IMR-90 (cell line): ENCODE results near the gene GGT6. TPM values are rescaled to one million over a fixed set of nuclear protein-coding genes. Genes with fewer than 3 reads are reported as not detected.

Experiments used
- ATAC-seq: fragments of 200-7000 bp; cut with Tn5 transposase; 2 replicates; pipeline ENCODE4 v1.9.1; 2020; ENCODE audit warnings: low read depth, mild to moderate bottlenecking, moderate library complexity
- BruUV-seq: library from RNA; stranded (reverse); fragments of 400-500 nt; replicated peaks from 2 replicates; lab custom pipeline; 2021; lab: Mats Ljungman, UMichigan
- CTCF ChIA-PET: fragments of 300-600 bp; formaldehyde crosslinking; extraction: SDS; loops from one replicate; lab custom pipeline; 2021; ENCODE audit warnings: antibody characterized with exemption; lab: Yijun Ruan, JAX
- POLR2A ChIA-PET: fragments of 300-600 bp; sonication (Branson Sonifier 250); formaldehyde crosslinking; loops from one replicate; lab custom pipeline; 2022; ENCODE audit warnings: antibody characterized with exemption; ENCODE audit not compliant: unreplicated experiment; lab: Charles Lee
- DNase-seq: peaks from one replicate; pipeline ENCODE4 v3.0.0; 2013
- H2AFZ ChIP-seq: replicated peaks from 2 replicates; pipeline ENCODE3; 2013; ENCODE audit warnings: low read length, mild to moderate bottlenecking; ENCODE audit not compliant: poor library complexity
- H2AK5ac ChIP-seq: 2 replicates; pipeline ENCODE4 v1.6.1; 2013; ENCODE audit warnings: low read depth, low read length, inconsistent platforms
- H2AK9ac ChIP-seq: replicated peaks from 2 replicates; pipeline ENCODE3; 2013; ENCODE audit warnings: mild to moderate bottlenecking, low read depth, low read length, moderate library complexity; ENCODE audit not compliant: poor library complexity
- H2BK120ac ChIP-seq: 2 replicates; pipeline ENCODE4 v1.6.1; 2013; ENCODE audit warnings: low read depth, low read length, inconsistent platforms
- H2BK15ac ChIP-seq: 3 replicates; pipeline ENCODE4 v1.6.1; 2013; ENCODE audit warnings: low read depth, low read length, inconsistent platforms
- H2BK20ac ChIP-seq: 2 replicates; pipeline ENCODE4 v1.6.1; 2013; ENCODE audit warnings: low read depth, mild to moderate bottlenecking, inconsistent platforms, low read length, moderate library complexity
- H2BK5ac ChIP-seq: 2 replicates; pipeline ENCODE4 v1.6.1; 2013; ENCODE audit warnings: mild to moderate bottlenecking, low read depth, low read length, inconsistent platforms; ENCODE audit not compliant: poor library complexity, severe bottlenecking
- H3K14ac ChIP-seq: replicated peaks from 2 replicates; pipeline ENCODE4 v1.6.1; 2013; ENCODE audit warnings: low read depth, low read length, inconsistent platforms
- H3K18ac ChIP-seq: 2 replicates; pipeline ENCODE4 v1.6.1; 2013; ENCODE audit warnings: low read depth, low read length, control low read depth
- H3K23ac ChIP-seq: 2 replicates; pipeline ENCODE4 v1.6.1; 2013; ENCODE audit warnings: low read depth, low read length, inconsistent platforms
- H3K27ac ChIP-seq: 2 replicates; pipeline ENCODE4 v1.5.1; 2013; ENCODE audit warnings: mild to moderate bottlenecking, control low read depth, low read length; ENCODE audit not compliant: insufficient read depth
- H3K27me3 ChIP-seq: 2 replicates; pipeline ENCODE4 v1.6.1; 2013; ENCODE audit warnings: low read length; ENCODE audit not compliant: control insufficient read depth, insufficient read depth
- H3K36me3 ChIP-seq: 2 replicates; pipeline ENCODE4 v1.6.1; 2013; ENCODE audit warnings: low read length, mixed read lengths; ENCODE audit not compliant: control insufficient read depth, insufficient read depth
- H3K4ac ChIP-seq: 2 replicates; pipeline ENCODE4 v1.6.1; 2013; ENCODE audit warnings: low read depth, low read length, inconsistent platforms
- H3K4me1 ChIP-seq: 2 replicates; pipeline ENCODE4 v1.6.1; 2013; ENCODE audit warnings: low read length, mixed read lengths; ENCODE audit not compliant: control insufficient read depth, insufficient read depth
- H3K4me2 ChIP-seq: 2 replicates; pipeline ENCODE4 v1.6.1; 2013; ENCODE audit warnings: low read depth, mild to moderate bottlenecking, control low read depth, low read length, moderate library complexity
- H3K4me3 ChIP-seq: 2 replicates; pipeline ENCODE4 v1.5.1; 2013; ENCODE audit warnings: low read depth, mild to moderate bottlenecking, control low read depth, low read length, moderate library complexity; ENCODE audit not compliant: insufficient read depth
- H3K56ac ChIP-seq: 2 replicates; pipeline ENCODE4 v1.6.1; 2013; ENCODE audit warnings: low read length, inconsistent platforms; ENCODE audit not compliant: insufficient read depth; ENCODE audit errors: extremely low read depth
- H3K79me1 ChIP-seq, 2 experiments: 2 replicates each; pipeline ENCODE4 v1.6.1; 2013; ENCODE audit warnings: low read length in 2 of 2, inconsistent platforms in 1 of 2, low read depth in 1 of 2
- H3K9ac ChIP-seq: 2 replicates; pipeline ENCODE4 v1.6.1; 2013; ENCODE audit warnings: low read depth, low read length, control low read depth
- H3K9me1 ChIP-seq: 2 replicates; pipeline ENCODE4 v1.6.1; 2013; ENCODE audit warnings: low read length, inconsistent platforms; ENCODE audit not compliant: insufficient read depth
- H3K9me3 ChIP-seq: 2 replicates; pipeline ENCODE4 v1.6.1; 2013; ENCODE audit warnings: low read length; ENCODE audit not compliant: control insufficient read depth, insufficient read depth
- H4K20me1 ChIP-seq: 2 replicates; pipeline ENCODE4 v1.6.1; 2013; ENCODE audit warnings: low read length, inconsistent platforms; ENCODE audit not compliant: insufficient read depth
- H4K5ac ChIP-seq: 2 replicates; pipeline ENCODE4 v1.6.1; 2013; ENCODE audit warnings: mild to moderate bottlenecking, low read depth, low read length, control low read depth
- H4K8ac ChIP-seq, 2 experiments: 2 replicates each; pipeline ENCODE4 v1.6.1; 2013; ENCODE audit warnings: low read depth in 2 of 2, low read length in 2 of 2, control low read depth in 1 of 2, inconsistent platforms in 1 of 2
- H4K91ac ChIP-seq: 2 replicates; pipeline ENCODE4 v1.6.1; 2013; ENCODE audit warnings: low read depth, low read length, inconsistent platforms; ENCODE audit not compliant: insufficient read depth
- BHLHE40 ChIP-seq: fragments of 150-350 bp; IDR thresholded peaks from 2 replicates; pipeline ENCODE4 v1.6.1; 2016; ENCODE audit warnings: mild to moderate bottlenecking, low read depth, low read length
- CEBPB ChIP-seq: IDR thresholded peaks from 2 replicates; pipeline ENCODE4 v1.6.1; 2012; ENCODE audit warnings: low read depth, low read length, improper control_type of control experiment
- CHD1 ChIP-seq: IDR thresholded peaks from 2 replicates; pipeline ENCODE4 v1.6.1; 2012; ENCODE audit warnings: low read depth, low read length, improper control_type of control experiment
- CTCF ChIP-seq: conservative IDR thresholded peaks from 2 replicates; pipeline ENCODE4 v1.5.1; 2012; ENCODE audit warnings: mild to moderate bottlenecking, low read depth, low read length, improper control_type of control experiment
- ELK1 ChIP-seq: fragments of 150-350 bp; IDR thresholded peaks from 2 replicates; pipeline ENCODE4 v1.6.1; 2016; ENCODE audit warnings: low read depth, mild to moderate bottlenecking, low read length, moderate library complexity, borderline replicate concordance
- FOS ChIP-seq: fragments of 150-350 bp; IDR thresholded peaks from 2 replicates; pipeline ENCODE4 v1.6.1; 2016; ENCODE audit warnings: low read depth, low read length
- MAFK ChIP-seq: IDR thresholded peaks from 2 replicates; pipeline ENCODE4 v1.6.1; 2012; ENCODE audit warnings: low read depth, low read length, improper control_type of control experiment
- MAZ ChIP-seq: IDR thresholded peaks from 2 replicates; pipeline ENCODE4 v1.6.1; 2012; ENCODE audit warnings: low read depth, mild to moderate bottlenecking, low read length, improper control_type of control experiment, moderate library complexity, borderline replicate concordance
- MXI1 ChIP-seq: IDR thresholded peaks from 2 replicates; pipeline ENCODE4 v1.6.1; 2012; ENCODE audit warnings: low read depth, mild to moderate bottlenecking, low read length, moderate library complexity, borderline replicate concordance
- NFE2L2 ChIP-seq: fragments of 150-350 bp; IDR thresholded peaks from 2 replicates; pipeline ENCODE4 v1.6.1; 2016; ENCODE audit warnings: low read depth, mild to moderate bottlenecking, low read length
- POLR2A ChIP-seq: IDR thresholded peaks from 2 replicates; pipeline ENCODE4 v1.6.1; 2012; ENCODE audit warnings: mild to moderate bottlenecking, low read depth, low read length
- RFX5 ChIP-seq: IDR thresholded peaks from 2 replicates; pipeline ENCODE4 v1.8.0; 2012; ENCODE audit warnings: low read depth, mild to moderate bottlenecking, low read length, moderate library complexity
- USF2 ChIP-seq: fragments of 150-350 bp; IDR thresholded peaks from 2 replicates; pipeline ENCODE4 v1.6.1; 2017; ENCODE audit warnings: mild to moderate bottlenecking, antibody characterized with exemption, low read length, low read depth
- WGBS, 2 experiments: methylation state at CpG; one replicate each; pipeline versions ENCODE4 v1.1.5 to v1.1.7; 2013; ENCODE audit warnings: missing lambda C conversion rate in 2 of 2; ENCODE audit not compliant: insufficient read length in 1 of 2; ENCODE audit errors: extremely low coverage in 2 of 2; 5-methylcytosine and 5-hydroxymethylcytosine counted together
- dilution Hi-C: fragments of 300-500 bp; cut with HindIII; formaldehyde crosslinking; loops from one replicate; pipeline ENCODE4 v1.14.3; 2018; ENCODE audit warnings: low sequenced_read_pairs; ENCODE audit not compliant: unreplicated experiment
- in situ Hi-C: fragments of 300-500 bp; cut with MboI; formaldehyde crosslinking; loops from 3 replicates; pipeline ENCODE4 v1.14.3; 2019; ENCODE audit warnings: low sequenced_read_pairs, inconsistent platforms, mixed read lengths
- intact Hi-C: fragments of 100-400 bp; cut with micrococcal nuclease; formaldehyde crosslinking; loops from 2 replicates; pipeline ENCODE4 v1.10.0; 2022
- polyA plus RNA-seq, 3 experiments: library from polyadenylated mRNA; depleted of rRNA; stranded (reverse); fragments of >200 nt; gene quantifications; 2 replicates each; pipeline ENCODE4 v1.2.3, GENCODE V29; 2012; ENCODE audit warnings: low replicate concordance in 1 of 3
- total RNA-seq: library from RNA; depleted of rRNA; stranded (reverse); fragments of >200 nt; gene quantifications from 2 replicates; pipeline ENCODE4 v1.2.3, GENCODE V29; 2012

GGT6 gene
- total and polyA plus RNA-seq, 2 of the 4 experiments (the other 2 are of a cell fraction) = not detected

- CTCF ChIA-PET = no interaction called here
- 64% methylated on average over 6 of the region's 11 CpGs; no CpG with 5 or more reads in 1 of the 2 experiments for WGBS, 2 experiments
Measured at GRCh38 chr17:4592240-4593005, 32.0 kb upstream of the GGT6 start.

More at GRCh38 chr17:4592240-4593005, 32.0 kb upstream of the GGT6 start:
- no peak overlapping the region for H3K4ac ChIP-seq
- H2BK5ac ChIP-seq = no peak overlapping the region
- H2BK20ac ChIP-seq = no peak overlapping the region
- ATAC-seq (no peak), DNase-seq (no peak)
- H3K27ac ChIP-seq = no peak overlapping the region
- no peak for TF ChIP-seq BHLHE40
- TF ChIP-seq RFX5 = no peak
- no peak for TF ChIP-seq MAZ
- TF ChIP-seq MAFK = no peak
- TF ChIP-seq POLR2A = no peak
- TF ChIP-seq CEBPB = no peak
- TF ChIP-seq CTCF = no peak
- no peak for TF ChIP-seq CHD1
- TF ChIP-seq USF2 = no peak
- TF ChIP-seq MXI1 = no peak
- no peak for TF ChIP-seq ELK1
- TF ChIP-seq FOS = no peak
- TF ChIP-seq NFE2L2 = no peak
- peaks cover 4% of the 10 kb centered on the region; the same call in 1 of the 2 replicates for H3K4me1 ChIP-seq
- no peaks in the 10 kb centered on the region for H3K9me3 ChIP-seq
- H3K18ac ChIP-seq = no peak overlapping the region
- intact Hi-C loops (no loop called here), in situ Hi-C loops (no loop called here), dilution Hi-C loops (no loop called here)
- H3K79me1 ChIP-seq = no peaks in the 10 kb centered on the region
- no peak overlapping the region for H3K14ac ChIP-seq
- no peak overlapping the region for H2BK120ac ChIP-seq
- no peak overlapping the region for H3K9ac ChIP-seq
- H4K20me1 ChIP-seq = no peaks in the 10 kb centered on the region
- no peak overlapping the region for H3K4me3 ChIP-seq
- H3K9me1 ChIP-seq = no peaks in the 10 kb centered on the region
- no peak overlapping the region for H2AK5ac ChIP-seq
- no peak overlapping the region for H3K23ac ChIP-seq
- BruUV-seq = no TSS peak
- H2AK9ac ChIP-seq = no peak overlapping the region
- POLR2A ChIA-PET = no interaction called here
- H3K4me2 ChIP-seq = no peak overlapping the region
- no peak overlapping the region for H4K8ac ChIP-seq
- H3K27me3 ChIP-seq = peaks cover 40% of the 10 kb centered on the region
- H4K5ac ChIP-seq = no peak overlapping the region
- H3K36me3 ChIP-seq = no peaks in the 10 kb centered on the region
- H2AFZ ChIP-seq = no peak overlapping the region
- H3K56ac ChIP-seq = no peak overlapping the region
- H4K91ac ChIP-seq = no peak overlapping the region
- H2BK15ac ChIP-seq = no peak overlapping the region
